ENCODE results near the gene FUBP3. TPM values are rescaled to one million over a fixed set of nuclear protein-coding genes. Genes with fewer than 3 reads are reported as not detected.

The FUBP3 gene
- total RNA-seq, 1 donor from 2014 or later: 14.5 TPM

GRCh38 chr9:130598188-130598587 lies 18.8 kb downstream of the FUBP3 start:
- Histone ChIP-seq H3K4me1 (no peaks in the 10 kb centered on the region), H3K27me3 (no peaks in the 10 kb centered on the region), H3K9me3 (no peaks in the 10 kb centered on the region), H3K27ac (no peak overlapping the region), H3K36me3 (peaks cover 28 to 60% of the 10 kb centered on the region in 2 donors), H3K4me3 (no peak overlapping the region)
- intact Hi-C loops (cut with DNase I): no loop called here
- no peak for TF ChIP-seq CTCF (IDR thresholded peaks at IDR 0.05)
- DNase-seq (ENCODE audit: low spot score in 2 of 2): no peak

GRCh38 chr9:130599625-130600024 lies 20.2 kb downstream of the FUBP3 start:
- Histone ChIP-seq H3K9me3 (no peaks in the 10 kb centered on the region), H3K4me1 (no peaks in the 10 kb centered on the region), H3K4me3 (no peak overlapping the region), H3K36me3 (peaks cover 28 to 60% of the 10 kb centered on the region in 2 donors), H3K27me3 (no peaks in the 10 kb centered on the region), H3K27ac (no peak overlapping the region)
- intact Hi-C loops (cut with DNase I): no loop called here
- DNase-seq (ENCODE audit: low spot score in 2 of 2): no peak
- no peak for TF ChIP-seq CTCF (IDR thresholded peaks at IDR 0.05)

- Histone ChIP-seq H3K4me1 (no peaks in the 10 kb centered on the region), H3K9me3 (no peaks in the 10 kb centered on the region), H3K27ac (no peak overlapping the region), H3K4me3 (no peak overlapping the region), H3K36me3 (peaks cover 23 to 52% of the 10 kb centered on the region in 2 donors), H3K27me3 (no peaks in the 10 kb centered on the region)
- intact Hi-C loops (cut with DNase I): no loop called here
- no peak for TF ChIP-seq CTCF (IDR thresholded peaks at IDR 0.05)
- DNase-seq (ENCODE audit: low spot score in 2 of 2): no peak
Measured at GRCh38 chr9:130601100-130601499, 21.7 kb downstream of the FUBP3 start.

GRCh38 chr9:130604295-130604694 lies 24.9 kb downstream of the FUBP3 start:
- intact Hi-C loops (cut with DNase I): no loop called here
- Histone ChIP-seq H3K27me3 (no peaks in the 10 kb centered on the region), H3K4me3 (no peak overlapping the region), H3K27ac (no peak overlapping the region), H3K9me3 (no peaks in the 10 kb centered on the region), H3K4me1 (no peaks in the 10 kb centered on the region), H3K36me3 (peaks cover 9 to 34% of the 10 kb centered on the region in 2 donors)
- no peak for DNase-seq (ENCODE audit: low spot score in 2 of 2)
- no peak for TF ChIP-seq CTCF (IDR thresholded peaks at IDR 0.05)

GRCh38 chr9:130606887-130607600 lies 27.7 kb downstream of the FUBP3 start:
- no peak for TF ChIP-seq CTCF (IDR thresholded peaks at IDR 0.05)
- no peak for DNase-seq (ENCODE audit: low spot score in 2 of 2)
- no peak overlapping the region for H3K27ac ChIP-seq

More at GRCh38 chr9:130606887-130607600, 27.7 kb downstream of the FUBP3 start:
- intact Hi-C loops (cut with DNase I): no loop called here
- Histone ChIP-seq H3K36me3 (peaks cover 18 to 21% of the 10 kb centered on the region in 2 donors), H3K4me3 (no peak overlapping the region), H3K9me3 (no peaks in the 10 kb centered on the region), H3K4me1 (no peaks in the 10 kb centered on the region), H3K27me3 (no peaks in the 10 kb centered on the region)

All from ascending aorta (tissue), 2 donors.